Measurements from ENCODE around the gene TENM3. TPM values are rescaled to one million over a fixed set of nuclear protein-coding genes. Genes with fewer than 3 reads are reported as not detected.

TENM3 gene
- polyA plus RNA-seq, 1 donor, result 17.7 TPM

DNA sequence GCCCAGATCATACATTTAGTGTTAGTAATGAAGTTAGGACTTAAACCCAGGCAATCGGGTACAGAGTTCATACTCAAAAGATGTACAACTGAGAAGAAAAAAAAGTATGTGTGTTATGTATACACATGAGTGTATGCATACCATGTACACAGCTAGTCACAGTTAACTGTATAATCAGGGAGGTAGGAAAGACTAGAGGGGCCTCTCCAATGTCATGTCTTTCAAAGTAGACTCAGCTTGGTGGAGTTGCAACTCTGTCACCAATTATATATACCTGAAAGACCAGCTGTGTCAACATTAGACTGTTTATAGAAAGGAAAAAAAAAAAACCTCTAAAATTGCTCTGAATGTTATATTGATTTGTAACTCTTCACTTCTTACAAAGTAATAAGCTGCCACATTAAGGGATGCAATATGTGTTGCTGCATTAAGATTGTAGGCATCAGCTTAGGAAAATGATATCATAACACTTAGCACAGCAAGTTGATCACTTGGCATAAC, 506.5 kb downstream of the TENM3 start:
- DNase-seq, result no peak

DNA sequence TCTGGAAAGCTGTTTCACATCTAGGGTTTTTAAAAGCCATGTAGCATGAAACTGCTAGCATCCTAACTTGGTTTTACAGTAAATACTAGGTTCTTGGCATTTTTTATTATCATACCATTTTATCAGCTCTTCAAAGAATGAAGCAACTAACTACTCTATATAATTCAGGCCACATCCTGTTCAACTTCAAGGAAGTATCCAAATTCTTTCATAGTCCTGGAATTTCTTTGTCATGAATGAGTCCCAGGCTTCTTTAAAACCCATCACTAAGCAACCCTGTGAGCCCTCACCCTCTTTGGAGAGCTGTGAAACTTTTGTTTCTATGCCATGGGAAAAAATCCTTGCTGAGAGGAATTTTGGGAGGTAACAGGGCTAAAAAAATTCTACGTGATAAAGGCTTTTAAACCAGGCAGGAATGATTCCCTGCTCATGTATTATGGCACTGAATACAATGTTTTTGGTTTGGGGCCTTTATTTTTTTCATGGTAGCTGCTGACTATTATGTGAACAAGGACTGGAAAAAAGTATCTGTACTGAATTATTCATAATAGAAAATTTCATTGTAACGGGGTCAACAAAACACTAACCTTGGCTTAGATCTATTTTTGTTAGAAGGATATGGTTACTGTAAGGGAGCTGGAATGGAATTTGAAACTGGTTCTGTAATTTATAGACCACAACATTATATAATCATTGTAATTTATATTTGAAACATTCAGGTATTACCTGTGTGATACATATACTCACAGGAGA, 509.1 kb downstream of the TENM3 start:
- no peak for DNase-seq

DNA sequence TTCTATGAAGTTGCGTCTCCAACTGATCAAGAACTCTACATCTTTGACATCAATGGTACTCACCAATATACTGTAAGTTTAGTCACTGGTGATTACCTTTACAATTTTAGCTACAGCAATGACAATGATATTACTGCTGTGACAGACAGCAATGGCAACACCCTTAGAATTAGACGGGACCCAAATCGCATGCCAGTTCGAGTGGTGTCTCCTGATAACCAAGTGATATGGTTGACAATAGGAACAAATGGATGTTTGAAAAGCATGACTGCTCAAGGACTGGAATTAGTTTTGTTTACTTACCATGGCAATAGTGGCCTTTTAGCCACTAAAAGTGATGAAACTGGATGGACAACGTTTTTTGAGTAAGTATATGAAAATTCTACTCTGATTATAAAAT, 511.7 kb downstream of the TENM3 start:
- DNase-seq, result no peak

DNA sequence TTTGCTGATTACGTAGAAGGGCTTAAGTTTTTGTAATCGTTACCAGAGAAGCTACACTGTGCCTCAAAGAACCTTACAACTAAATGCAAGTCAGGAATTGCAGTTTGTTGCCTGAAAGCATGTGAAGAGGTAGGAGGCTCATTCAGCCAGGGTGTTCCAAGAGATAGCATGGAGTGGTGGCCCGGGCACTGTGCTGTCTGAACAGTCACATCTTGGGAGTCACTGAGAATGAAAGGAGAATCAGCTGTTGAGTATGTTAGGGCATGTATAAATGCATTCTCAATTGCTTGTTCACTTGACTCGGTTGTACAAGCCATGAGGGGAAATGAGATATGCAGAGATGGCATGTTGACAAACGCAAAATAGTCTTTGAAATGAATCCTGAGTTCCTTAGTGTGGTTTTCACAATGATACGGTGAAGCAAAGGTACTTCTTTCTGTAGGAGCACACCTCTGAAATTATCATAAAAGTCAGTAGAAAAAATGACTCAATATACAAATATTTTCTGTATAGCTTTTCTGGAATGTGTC, 513.0 kb downstream of the TENM3 start:
- no peak for DNase-seq

DNA sequence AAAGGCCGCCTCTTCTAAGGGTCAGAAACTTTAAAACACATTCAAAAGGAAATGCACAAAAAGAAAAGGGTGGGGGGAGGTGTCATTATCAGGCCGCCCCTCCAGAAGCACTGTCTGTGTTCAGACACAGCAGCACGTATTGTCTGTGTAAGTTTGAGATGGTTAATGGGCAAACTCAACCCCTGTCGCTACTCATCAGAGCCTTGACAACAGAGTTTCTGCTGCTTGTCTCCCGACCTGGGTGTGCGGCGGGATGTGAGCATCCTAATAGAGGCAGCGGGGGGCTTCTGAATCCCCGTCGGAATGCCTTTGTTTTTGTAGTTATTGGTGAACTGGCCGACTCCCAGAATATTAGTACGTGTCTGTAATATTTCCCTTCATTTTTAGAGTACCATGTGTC, 515.1 kb downstream of the TENM3 start:
- no peak for DNase-seq

DNA sequence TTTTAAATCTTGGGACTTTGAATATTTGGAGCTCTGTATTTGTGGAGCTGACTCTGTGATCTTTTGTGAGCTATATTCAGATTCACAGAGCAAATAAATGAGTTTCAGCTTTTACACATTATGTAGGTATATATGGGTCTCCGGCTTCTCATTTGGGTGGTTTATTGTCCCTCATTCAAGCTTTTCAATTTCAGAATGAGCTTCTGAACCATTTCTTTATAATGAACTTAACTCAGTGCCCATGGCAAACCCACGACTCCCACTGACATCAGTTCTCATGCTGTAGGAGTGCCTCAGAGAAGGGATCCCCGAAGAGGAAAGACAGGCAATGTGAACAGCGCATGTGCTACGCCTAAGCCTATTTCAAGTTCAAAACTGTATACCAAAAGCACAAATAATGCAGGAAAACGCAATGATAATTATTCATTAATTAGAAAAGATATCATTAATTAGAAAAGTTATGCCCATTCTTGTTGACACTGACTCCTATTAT, 517.4 kb downstream of the TENM3 start:
- DNase-seq, result no peak

DNA sequence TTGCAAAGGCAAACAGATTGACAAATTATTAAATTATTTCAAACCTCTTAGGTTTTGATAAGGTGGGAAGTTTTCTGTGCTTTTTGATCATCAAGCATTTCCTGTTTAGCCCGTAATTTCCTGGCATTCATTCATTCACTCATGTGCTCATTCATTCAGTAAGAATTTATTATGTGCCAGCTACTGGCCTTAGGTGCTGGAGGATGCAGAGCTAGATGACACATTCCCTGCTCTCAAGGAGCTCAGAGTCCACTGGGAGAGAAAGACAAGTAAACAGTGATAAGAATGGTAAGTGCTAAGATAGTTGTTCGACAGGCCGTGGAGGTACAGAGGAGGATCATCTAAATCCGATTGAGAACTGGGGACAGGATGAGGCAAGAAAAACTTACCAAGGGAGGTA, 520.9 kb downstream of the TENM3 start:
- DNase-seq, result no peak

DNA sequence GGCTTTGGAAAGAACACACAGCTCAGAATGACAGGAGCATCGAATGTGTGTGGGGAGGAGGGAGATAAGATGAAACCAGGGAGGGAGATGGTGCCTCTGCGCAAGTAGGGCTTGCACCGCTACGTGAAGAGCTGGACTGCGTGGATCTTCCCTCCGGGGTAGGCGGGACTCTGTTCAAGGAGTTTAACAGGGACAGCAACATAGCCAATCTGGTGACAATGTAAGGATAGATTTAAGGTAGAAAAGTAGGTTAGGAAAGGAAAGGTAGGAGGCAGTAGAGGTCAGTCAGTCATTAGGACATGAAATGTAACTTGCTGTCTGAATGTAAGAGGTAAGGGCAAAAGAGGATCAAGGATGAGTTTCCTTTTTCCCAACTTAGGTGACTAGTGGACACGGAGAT, 521.4 kb downstream of the TENM3 start:
- DNase-seq, result no peak

DNA sequence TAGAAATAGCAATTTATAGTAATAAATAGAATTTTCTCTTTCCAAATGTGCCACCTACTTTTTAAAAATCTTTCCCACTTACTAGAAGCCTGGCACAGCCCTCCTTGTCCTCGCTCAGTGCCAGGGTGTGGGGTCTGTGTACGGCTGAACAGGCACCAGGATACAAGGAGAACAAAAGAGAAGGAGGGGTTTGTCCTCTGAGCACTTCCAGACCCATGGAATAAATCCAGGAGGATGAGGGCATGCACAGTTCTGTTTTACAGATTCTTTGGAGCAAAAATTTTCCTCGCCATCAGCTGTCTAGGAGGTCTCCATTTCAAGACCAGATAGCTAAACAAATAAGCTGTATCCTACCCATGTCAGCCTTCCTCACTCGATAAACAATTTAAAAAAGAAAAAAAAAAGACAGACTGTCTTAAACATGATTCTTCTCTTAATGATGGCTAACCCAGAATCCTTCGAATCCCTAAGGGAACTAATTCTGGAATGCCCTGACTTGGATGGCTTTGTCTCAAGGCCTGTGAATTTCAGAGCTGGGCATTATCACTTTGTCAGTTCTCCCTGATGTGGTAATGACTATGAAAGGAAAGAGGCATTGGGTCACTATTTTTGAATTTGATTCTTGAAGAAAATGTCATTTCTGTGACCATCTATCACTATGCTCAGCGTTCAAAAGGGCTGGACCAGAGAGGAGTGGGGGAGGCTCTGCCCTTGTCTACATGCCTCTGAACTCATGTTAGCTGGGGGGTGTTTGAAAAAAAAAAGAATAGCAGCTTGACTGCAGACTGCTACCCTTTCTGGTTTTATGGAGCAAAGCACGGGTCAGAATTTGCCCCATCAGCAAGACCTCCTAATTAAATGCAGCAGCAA, 523.0 kb downstream of the TENM3 start:
- peak; percentile 11 for DNase-seq

DNA sequence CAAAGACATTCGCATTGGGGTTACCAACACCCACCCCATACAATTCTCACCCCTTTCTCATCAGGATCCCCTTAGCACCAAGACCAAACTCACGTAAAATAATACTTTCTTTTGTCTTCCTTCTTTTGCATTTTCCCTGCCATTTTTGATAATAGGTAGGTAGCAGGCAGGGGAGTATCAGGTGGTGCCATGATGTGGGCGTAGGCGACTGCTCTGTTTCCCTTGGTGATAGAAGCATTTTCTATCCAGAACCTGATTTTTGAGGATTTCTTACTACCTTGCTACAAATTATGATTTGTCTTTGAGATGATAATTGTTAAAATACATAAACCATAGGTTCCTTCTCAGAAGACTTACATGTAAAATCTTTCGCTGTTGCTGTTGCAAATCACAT, 523.7 kb downstream of the TENM3 start:
- no peak for DNase-seq

DNA sequence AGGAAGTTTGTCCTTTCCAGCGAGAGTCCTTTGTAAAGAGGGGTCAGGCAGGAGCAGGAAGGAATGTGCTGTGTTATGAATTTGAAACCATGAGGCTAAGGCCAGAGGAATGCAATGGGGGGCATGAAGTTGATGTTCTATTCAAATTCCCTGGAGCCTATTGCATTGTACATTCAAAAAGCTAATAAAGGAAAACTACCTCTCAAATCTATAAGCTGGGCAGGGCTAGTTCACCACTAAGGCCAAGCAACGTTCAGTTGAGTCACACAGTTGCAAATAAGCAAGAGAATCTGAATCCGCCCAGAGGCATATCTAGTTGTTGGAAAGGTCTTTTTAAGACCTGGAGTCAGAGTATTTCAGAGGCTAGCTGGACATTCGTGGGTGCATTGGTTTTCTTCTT, 525.6 kb downstream of the TENM3 start:
- no peak for DNase-seq

DNA sequence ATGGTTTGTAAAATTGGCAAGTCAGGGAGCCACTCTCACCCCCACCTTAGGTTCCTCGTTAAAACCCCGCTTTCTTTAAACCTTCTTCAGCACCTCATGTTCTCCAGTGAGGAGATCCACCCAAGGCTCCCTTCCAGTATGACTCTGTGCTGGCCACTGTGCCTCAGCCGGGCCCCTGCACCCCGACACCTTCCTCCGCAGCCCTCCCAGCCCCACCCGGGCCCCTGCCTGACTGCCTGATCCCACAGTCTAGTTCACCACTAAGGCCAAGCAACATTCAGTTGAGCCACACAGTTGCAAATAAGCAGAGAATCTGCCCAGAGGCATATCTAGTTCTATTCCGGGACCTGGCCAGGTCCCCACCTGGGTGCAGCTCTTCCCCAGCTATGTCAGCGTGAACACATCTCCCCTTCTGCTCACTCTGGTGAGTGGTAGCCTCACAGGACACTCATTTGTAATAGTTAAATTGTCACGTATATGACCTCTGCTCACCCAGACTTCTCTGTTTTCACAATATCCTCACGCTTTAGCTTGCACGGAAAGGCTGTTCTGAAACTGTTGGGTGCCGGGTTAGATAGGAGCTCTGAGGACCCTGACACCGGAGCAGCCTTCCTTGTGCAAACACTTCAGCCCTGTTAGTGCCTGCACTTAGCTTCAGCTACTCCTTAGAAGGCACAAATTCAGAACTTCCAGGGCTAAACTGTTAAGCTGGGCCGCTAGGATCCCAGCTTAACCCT, 527.2 kb downstream of the TENM3 start:
- no peak for DNase-seq

DNA sequence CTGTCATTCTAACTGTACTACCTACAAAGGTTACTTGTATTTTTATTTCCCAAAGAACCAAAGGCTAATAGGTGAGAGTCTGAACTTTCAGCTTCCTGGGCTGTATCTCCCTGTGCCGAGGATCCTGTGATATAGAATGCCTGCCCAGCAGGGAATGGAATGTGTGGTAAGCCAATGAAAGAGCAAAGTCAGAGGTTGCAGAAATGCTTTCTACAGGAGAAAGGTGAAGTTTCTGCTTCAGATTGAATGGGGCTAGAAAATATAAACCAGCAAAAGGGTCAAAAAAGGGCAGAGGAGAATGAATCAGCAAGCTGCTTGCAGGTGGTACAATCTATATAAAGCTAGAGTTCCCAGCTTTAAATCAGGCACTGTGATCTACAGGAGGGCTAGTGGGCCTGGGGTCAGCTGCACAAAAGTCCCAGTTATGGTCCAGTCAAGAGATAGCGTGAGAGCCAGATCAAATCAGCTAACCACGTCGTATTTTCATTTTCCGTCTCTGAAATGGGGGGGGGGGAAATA, 527.9 kb downstream of the TENM3 start:
- no peak for DNase-seq

DNA sequence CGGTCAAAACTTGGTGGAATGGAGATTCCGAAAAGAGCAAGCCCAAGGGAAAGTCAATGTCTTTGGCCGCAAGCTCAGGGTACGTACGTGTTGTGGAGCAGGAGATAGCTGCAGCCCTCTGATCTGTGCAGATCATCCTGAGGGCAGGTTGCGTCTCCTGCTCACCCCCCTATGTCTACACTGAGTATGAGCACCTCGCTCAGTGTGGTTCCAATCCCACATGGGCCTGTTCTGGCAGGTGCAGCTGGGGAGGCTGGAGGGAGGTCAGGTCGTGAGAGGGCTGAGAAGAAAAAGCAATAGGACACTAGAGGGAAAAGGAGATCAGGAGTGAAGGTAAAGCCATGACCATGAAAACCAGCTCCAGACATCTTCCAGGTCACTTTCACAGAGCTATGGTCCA, 531.9 kb downstream of the TENM3 start:
- DNase-seq, result no peak

DNA sequence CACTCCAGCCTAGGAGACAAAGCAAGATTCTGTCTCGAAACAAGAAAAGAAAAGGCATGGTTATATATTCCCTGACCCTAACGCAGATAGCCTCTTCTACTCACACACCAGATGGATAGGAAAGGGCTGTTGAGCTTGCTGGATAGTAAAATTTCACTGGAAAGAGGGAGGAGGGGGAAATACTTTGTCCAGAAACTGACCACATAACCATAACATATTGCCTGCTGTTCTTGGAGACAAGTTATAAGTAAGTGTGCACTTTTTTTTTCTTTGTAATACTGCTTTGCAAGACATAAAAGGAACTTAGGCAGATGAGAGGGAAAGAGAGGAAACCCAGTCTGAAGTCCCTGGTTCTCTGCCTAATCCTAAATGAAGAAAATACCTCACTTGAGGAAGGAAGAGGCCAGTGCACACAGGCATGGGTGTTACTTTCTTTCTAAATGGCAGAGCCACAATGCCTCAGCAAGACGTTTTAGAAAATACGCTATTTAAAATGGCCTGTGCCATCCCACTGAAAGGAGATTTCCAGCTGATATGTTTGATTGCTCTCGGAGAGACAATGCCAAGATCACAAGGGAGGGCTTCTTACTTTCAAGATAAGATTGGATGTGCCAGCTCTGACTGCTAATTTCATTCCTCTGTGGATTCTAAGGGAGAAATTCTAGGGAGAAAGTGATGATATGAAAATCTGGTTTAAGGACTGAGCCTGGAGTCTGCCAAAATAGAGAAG, 533.3 kb downstream of the TENM3 start:
- DNase-seq, result no peak

DNA sequence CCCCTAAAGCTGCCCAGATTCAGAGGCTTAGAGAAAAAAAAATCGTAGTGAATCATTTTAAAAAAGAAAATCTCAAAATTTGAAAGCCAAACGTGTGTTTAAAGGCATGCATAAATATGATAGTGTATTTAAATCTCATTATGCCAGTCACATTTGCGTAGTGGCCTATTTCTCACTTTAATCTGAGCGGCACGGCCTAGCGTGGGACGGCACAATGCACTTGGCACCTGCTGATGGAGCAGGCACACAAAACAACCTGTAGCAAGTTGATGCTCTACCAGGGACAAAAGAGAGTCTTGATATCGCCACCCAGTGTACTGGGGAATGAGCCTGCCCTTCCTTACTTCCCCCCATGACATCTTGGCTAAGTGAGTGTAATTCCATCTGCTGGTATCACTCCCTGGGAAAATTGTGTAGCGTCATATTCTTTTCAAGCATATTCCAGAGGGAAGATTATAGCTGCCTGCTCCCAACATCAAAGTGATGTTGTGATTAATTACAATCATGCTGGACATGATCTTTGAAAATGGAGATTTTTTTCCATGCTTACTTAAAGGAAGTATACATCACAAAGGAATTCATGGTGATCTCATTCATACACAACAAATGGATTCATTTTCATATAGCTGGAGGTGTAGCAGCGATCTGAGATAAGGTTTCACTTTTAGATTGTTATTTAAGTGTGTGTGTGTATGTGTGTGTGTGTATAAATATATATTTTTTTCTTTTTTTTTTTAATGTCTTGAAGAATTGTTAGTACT, 535.2 kb downstream of the TENM3 start:
- peak; percentile 7 for DNase-seq

DNA sequence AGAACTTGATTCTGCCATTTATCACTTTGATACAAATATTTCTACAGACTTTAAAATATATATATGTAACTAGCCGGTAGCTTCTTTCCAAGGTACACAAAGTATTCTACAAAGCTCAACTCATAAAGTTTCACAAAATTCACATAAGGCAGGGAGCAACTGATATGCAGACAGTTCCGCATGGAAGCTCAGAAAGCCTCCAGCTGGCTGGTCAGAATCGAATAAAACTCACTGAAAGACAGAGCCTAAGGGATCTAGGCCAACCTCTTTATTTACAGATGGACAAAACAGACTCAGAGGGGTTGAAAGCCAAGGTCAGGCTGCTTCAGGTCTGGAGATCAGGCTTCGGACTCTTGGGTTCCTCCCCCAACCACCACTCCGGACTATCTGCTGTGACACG, 543.8 kb downstream of the TENM3 start:
- no peak for DNase-seq

DNA sequence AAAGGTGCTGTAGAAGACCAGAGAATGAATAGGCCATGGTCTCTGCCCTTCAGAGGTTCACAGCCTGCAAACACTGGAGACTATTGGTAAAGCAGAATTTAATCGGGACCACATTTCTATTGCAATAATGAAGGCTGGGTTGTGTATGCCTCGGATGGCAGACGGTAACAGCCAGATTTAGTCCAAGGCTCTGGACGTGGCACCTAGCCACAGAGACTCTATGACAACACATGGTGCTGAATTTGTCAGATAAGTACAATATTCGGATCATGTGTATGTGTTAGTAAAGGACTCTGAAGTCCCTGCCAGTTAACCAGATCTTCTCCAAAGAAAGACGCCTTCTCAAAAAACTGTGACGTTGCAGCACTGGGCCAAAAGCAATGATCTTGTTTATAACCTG, 545.0 kb downstream of the TENM3 start:
- no peak for DNase-seq

DNA sequence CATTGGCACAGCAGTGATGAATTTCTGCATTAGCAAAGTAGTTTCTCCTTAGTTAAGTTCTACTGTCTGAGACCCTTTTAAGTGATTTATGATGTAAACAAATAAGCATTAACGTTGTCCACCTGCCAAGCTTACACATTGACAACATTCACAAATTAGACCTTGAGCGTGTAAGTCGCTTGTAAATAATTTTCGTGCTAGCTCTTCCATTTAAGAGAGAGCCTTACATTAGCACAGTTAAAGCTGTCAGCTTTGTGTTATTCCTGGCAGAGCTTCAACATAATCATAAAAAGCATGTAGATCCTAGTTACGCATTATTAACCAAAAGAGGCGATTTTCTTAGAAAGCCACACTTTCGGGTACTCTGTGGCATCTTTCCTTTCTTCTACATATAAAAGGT, 546.3 kb downstream of the TENM3 start:
- DNase-seq, result no peak

DNA sequence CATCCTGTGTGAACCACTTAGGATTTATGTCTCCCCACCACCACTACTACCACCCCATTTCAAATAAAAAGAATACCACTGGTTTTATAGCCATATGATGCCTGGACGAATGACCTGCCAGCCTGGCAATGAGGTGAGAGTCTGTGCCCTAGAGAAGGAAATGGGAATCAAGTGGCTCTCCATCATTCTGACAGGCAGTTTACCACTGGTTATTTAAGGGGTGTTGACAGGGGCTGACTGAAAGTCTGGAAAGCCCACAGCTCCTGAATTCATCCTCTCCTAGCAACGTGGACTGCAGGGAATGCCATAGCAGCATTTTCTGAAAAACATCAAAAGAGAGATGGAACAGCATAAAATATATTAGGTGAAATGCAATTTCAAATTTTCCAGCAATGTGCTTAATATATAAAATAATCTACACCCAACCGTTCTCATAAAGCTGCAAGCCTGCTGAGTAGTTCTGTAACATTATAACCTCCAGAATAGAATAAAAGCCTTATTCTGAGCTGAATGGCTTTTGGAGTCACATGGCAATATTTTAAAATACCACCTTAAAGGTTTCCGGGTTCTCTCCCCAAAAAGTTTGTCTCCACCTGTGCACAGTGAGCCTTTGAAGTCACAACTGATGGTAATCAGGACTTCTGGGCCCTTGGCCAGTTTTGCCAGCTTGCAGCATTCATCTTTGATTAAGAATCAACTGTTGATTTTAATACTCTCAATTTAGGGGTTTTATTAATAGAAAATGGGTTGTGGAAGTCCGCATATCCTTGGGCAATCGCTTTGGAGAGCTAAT, 552.4 kb downstream of the TENM3 start:
- no peak for DNase-seq
